CD14-positive monocyte (primary cell): ENCODE measurements around the gene CCDC136. TPM values are rescaled to one million over a fixed set of nuclear protein-coding genes. Genes with fewer than 3 reads are reported as not detected.

Experiments
- DNase-seq, 3 donors: peaks; one replicate each; pipeline ENCODE4 v3.0.0-alpha.2; 2011 to 2022
- H2AFZ ChIP-seq: 2 replicates; pipeline ENCODE4 v1.6.0; 2012; ENCODE audit warnings: mild to moderate bottlenecking, low read depth, low read length, inconsistent platforms; ENCODE audit not compliant: insufficient read depth, poor library complexity, severe bottlenecking
- H3K27ac ChIP-seq, 2 donors: 1 replicate in 1 of 2; 2 replicates in 1 of 2; pipeline ENCODE4 v1.5.1; 2012 to 2013; ENCODE audit warnings: low read length in 2 of 2, control low read depth in 1 of 2, inconsistent platforms in 1 of 2, low read depth in 1 of 2, mild to moderate bottlenecking in 1 of 2
- H3K27me3 ChIP-seq, 2 donors: one replicate each; pipeline versions ENCODE4 v1.6.0 to v1.6.1; 2011 to 2013; ENCODE audit warnings: low read length in 2 of 2; ENCODE audit not compliant: control insufficient read depth in 2 of 2, insufficient read depth in 2 of 2
- H3K36me3 ChIP-seq, 2 donors: replicated peaks in 1 of 2; 1 replicate in 1 of 2; 2 replicates in 1 of 2; pipeline versions ENCODE4 v1.5.1 to v1.6.1; 2012 to 2013; ENCODE audit warnings: low read length in 2 of 2, control low read depth in 1 of 2, inconsistent platforms in 1 of 2, mild to moderate bottlenecking in 1 of 2; ENCODE audit not compliant: insufficient read depth in 2 of 2, control insufficient read depth in 1 of 2
- H3K4me1 ChIP-seq, 2 donors: 1 replicate in 1 of 2; 2 replicates in 1 of 2; pipeline versions ENCODE4 v1.5.1 to v1.6.1; 2012 to 2013; ENCODE audit warnings: low read length in 2 of 2, control low read depth in 1 of 2, inconsistent platforms in 1 of 2, mild to moderate bottlenecking in 1 of 2, moderate library complexity in 1 of 2; ENCODE audit not compliant: insufficient read depth in 2 of 2, control insufficient read depth in 1 of 2
- H3K4me2 ChIP-seq: replicated peaks from 2 replicates; pipeline ENCODE3; 2012; ENCODE audit warnings: low read length, moderate library complexity, mild to moderate bottlenecking; ENCODE audit not compliant: poor library complexity, severe bottlenecking; ENCODE audit errors: extremely low read depth
- H3K4me3 ChIP-seq, 3 experiments: fragments of 200-600 bp in 1 of 3; sonication (generic) in 1 of 3; replicated peaks in 1 of 3; 1 replicate in 2 of 3; 2 replicates in 1 of 3; pipeline ENCODE4 v1.5.1; 2011 to 2013; ENCODE audit warnings: low read length in 3 of 3, mild to moderate bottlenecking in 3 of 3, control low read depth in 2 of 3, low read depth in 2 of 3, inconsistent platforms in 1 of 3, moderate library complexity in 1 of 3
- H3K79me2 ChIP-seq: 2 replicates; pipeline ENCODE4 v1.6.0; 2012; ENCODE audit warnings: mild to moderate bottlenecking, control low read depth, inconsistent platforms, low read length, moderate library complexity; ENCODE audit not compliant: insufficient read depth
- H3K9ac ChIP-seq: 2 replicates; pipeline ENCODE4 v1.6.0; 2017; ENCODE audit warnings: low read length, mild to moderate bottlenecking; ENCODE audit not compliant: insufficient read depth, poor library complexity, severe bottlenecking
- H3K9me3 ChIP-seq, 2 donors: replicated peaks in 1 of 2; 1 replicate in 1 of 2; 2 replicates in 1 of 2; pipeline versions ENCODE4 v1.5.1 to v1.6.1; 2012 to 2013; ENCODE audit warnings: low read length in 2 of 2, control low read depth in 1 of 2; ENCODE audit not compliant: control insufficient read depth in 1 of 2, insufficient read depth in 1 of 2
- H4K20me1 ChIP-seq: 2 replicates; pipeline ENCODE4 v1.6.0; 2012; ENCODE audit warnings: mild to moderate bottlenecking, low read length, control low read depth, moderate library complexity; ENCODE audit not compliant: insufficient read depth
- H3K27ac Mint-ChIP-seq, 7 donors: one replicate each; pipeline ENCODE4 v1.8.0; 2020; ENCODE audit warnings: mild to moderate bottlenecking in 7 of 7, mixed read lengths in 7 of 7, moderate library complexity in 6 of 7, inconsistent platforms in 2 of 7
- H3K27me3 Mint-ChIP-seq, 3 donors: one replicate each; pipeline ENCODE4 v1.8.0; 2021 to 2022; ENCODE audit warnings: low read depth in 3 of 3, mild to moderate bottlenecking in 3 of 3, mixed read lengths in 3 of 3, moderate library complexity in 3 of 3, inconsistent platforms in 1 of 3
- H3K36me3 Mint-ChIP-seq, 2 donors: one replicate each; pipeline ENCODE4 v1.8.0; 2020; ENCODE audit warnings: mixed read lengths in 2 of 2, inconsistent platforms in 1 of 2, mild to moderate bottlenecking in 1 of 2
- H3K4me1 Mint-ChIP-seq: one replicate; pipeline ENCODE4 v1.8.0; 2020; ENCODE audit warnings: mild to moderate bottlenecking, mixed read lengths
- H3K4me3 Mint-ChIP-seq, 2 donors: one replicate each; pipeline ENCODE4 v1.8.0; 2020; ENCODE audit warnings: mild to moderate bottlenecking in 2 of 2, mixed read lengths in 2 of 2, moderate library complexity in 1 of 2
- H3K9me3 Mint-ChIP-seq, 7 donors: one replicate each; pipeline ENCODE4 v1.8.0; 2020 to 2022; ENCODE audit warnings: mixed read lengths in 7 of 7, mild to moderate bottlenecking in 6 of 7, moderate library complexity in 6 of 7, inconsistent platforms in 2 of 7
- CTCF ChIP-seq: fragments of 200-600 bp; IDR thresholded peaks from one replicate; pipeline ENCODE4 v1.8.0; 2022; ENCODE audit warnings: antibody characterized with exemption, mild to moderate bottlenecking
- WGBS: methylation state at CpG from one replicate; pipeline ENCODE4 v1.1.5; 2013; ENCODE audit warnings: missing lambda C conversion rate; ENCODE audit not compliant: insufficient coverage; 5-methylcytosine and 5-hydroxymethylcytosine counted together
- intact Hi-C, 2 donors: fragments of 100-400 bp; cut with micrococcal nuclease; formaldehyde crosslinking; loops; one replicate each; pipeline versions ENCODE4 v1.15.0 to v1.15.1; 2023
- polyA plus RNA-seq, 3 donors: library from polyadenylated mRNA; depleted of rRNA in 1 of 3; unstranded in 2 of 3; stranded (reverse) in 1 of 3; fragments of 300-500 nt in 2 of 3; fragments of >200 nt in 1 of 3; fragmentation: Illumina TruSeq in 2 of 3; gene quantifications; 1 replicate in 2 of 3; 2 replicates in 1 of 3; pipeline ENCODE4 v1.2.3, GENCODE V29; 2012 to 2021

The CCDC136 gene
- polyA plus RNA-seq, 3 donors, result 0.26 to 2.6 TPM; not detected in 1

GRCh38 chr7:128867241-128867640, 75.5 kb downstream of the CCDC136 start:
- H3K27ac Mint-ChIP-seq, result no peak overlapping the region
- peaks cover 76% of the 10 kb centered on the region for H4K20me1 ChIP-seq
- H3K36me3 Mint-ChIP-seq, result peaks cover 42% of the 10 kb centered on the region in 2 donors
- WGBS, result 95% methylated on average over 4 of the region's 4 CpGs
- H3K36me3 ChIP-seq, result peaks cover 19 to 22% of the 10 kb centered on the region in 2 donors
- peaks cover 19 to 35% (median 34%) of the 10 kb centered on the region in 3 donors for H3K27me3 Mint-ChIP-seq
- DNase-seq, result no peak
- no peaks in the 10 kb centered on the region for H3K9me3 ChIP-seq
- no peak overlapping the region for H2AFZ ChIP-seq
- H3K4me3 Mint-ChIP-seq, result peak overlapping the region in 1 of 2 donors; percentile 28
- no peak for TF ChIP-seq CTCF
- no peak overlapping the region for H3K27ac ChIP-seq
- no peak overlapping the region for H3K4me2 ChIP-seq
- peaks cover 0 to 6% (median 2%) of the 10 kb centered on the region in 7 donors for H3K9me3 Mint-ChIP-seq
- peaks cover 19 to 31% of the 10 kb centered on the region in 2 donors for H3K4me1 ChIP-seq
- no peak overlapping the region for H3K9ac ChIP-seq
- no peak overlapping the region for H3K4me3 ChIP-seq
- intact Hi-C loops, result loop anchor here in 1 of 2 donors (10.0 kb wide), 1 partner anchor 122 kb away; no protein-coding TSS in a partner anchor
- peaks cover 2 to 28% of the 10 kb centered on the region in 2 donors for H3K27me3 ChIP-seq
- peaks cover 32% of the 10 kb centered on the region for H3K79me2 ChIP-seq
- H3K4me1 Mint-ChIP-seq, result peaks cover 31% of the 10 kb centered on the region

GRCh38 chr7:128867842-128868623, 76.3 kb downstream of the CCDC136 start:
- peaks cover 29% of the 10 kb centered on the region for H3K4me1 Mint-ChIP-seq
- TF ChIP-seq CTCF, result no peak
- intact Hi-C loops, result loop anchor here in 1 of 2 donors (10.0 kb wide), 1 partner anchor 123 kb away; no protein-coding TSS in a partner anchor
- no peak for DNase-seq
- peaks cover 19 to 40% (median 34%) of the 10 kb centered on the region in 3 donors for H3K27me3 Mint-ChIP-seq
- Histone ChIP-seq H3K9me3 (no peaks in the 10 kb centered on the region), H3K4me3 (no peak overlapping the region), H2AFZ (no peak overlapping the region), H3K79me2 (peaks cover 28% of the 10 kb centered on the region), H3K4me2 (no peak overlapping the region), H3K4me1 (peaks cover 17 to 31% of the 10 kb centered on the region in 2 donors), H3K27me3 (peaks cover 2 to 28% of the 10 kb centered on the region in 2 donors), H3K9ac (no peak overlapping the region), H3K36me3 (peaks cover 19 to 22% of the 10 kb centered on the region in 2 donors), H3K27ac (no peak overlapping the region), H4K20me1 (peaks cover 76% of the 10 kb centered on the region)
- peaks cover 0 to 5% (median 2%) of the 10 kb centered on the region in 7 donors for H3K9me3 Mint-ChIP-seq
- H3K4me3 Mint-ChIP-seq, result no peak overlapping the region
- peak overlapping the region in 3 of 7 donors; percentile 20 to 60 (median 50) for H3K27ac Mint-ChIP-seq
- WGBS, result 83% methylated on average over 6 of the region's 11 CpGs
- H3K36me3 Mint-ChIP-seq, result peaks cover 42% of the 10 kb centered on the region in 2 donors
